KOPT-K1 (cell line): ENCODE data around the gene VASN.

Experiments
- H3K27ac ChIP-seq: fragments of 200-600 bp; sonication (generic); 2 replicates; pipeline ENCODE4 v1.5.1; 2016; ENCODE audit warnings: antibody characterized with exemption, mild to moderate bottlenecking, low read depth, low read length; ENCODE audit not compliant: poor library complexity, severe bottlenecking
- H3K36me3 ChIP-seq: fragments of 200-600 bp; sonication (generic); 2 replicates; pipeline ENCODE4 v1.5.1; 2017; ENCODE audit warnings: antibody characterized with exemption, mild to moderate bottlenecking, low read length, moderate library complexity; ENCODE audit not compliant: insufficient read depth
- H3K9me3 ChIP-seq: fragments of 200-600 bp; sonication (generic); 2 replicates; pipeline ENCODE4 v1.5.1; 2017; ENCODE audit warnings: antibody characterized with exemption, low read length, mild to moderate bottlenecking; ENCODE audit not compliant: insufficient read depth, poor library complexity, severe bottlenecking

Gene VASN

DNA sequence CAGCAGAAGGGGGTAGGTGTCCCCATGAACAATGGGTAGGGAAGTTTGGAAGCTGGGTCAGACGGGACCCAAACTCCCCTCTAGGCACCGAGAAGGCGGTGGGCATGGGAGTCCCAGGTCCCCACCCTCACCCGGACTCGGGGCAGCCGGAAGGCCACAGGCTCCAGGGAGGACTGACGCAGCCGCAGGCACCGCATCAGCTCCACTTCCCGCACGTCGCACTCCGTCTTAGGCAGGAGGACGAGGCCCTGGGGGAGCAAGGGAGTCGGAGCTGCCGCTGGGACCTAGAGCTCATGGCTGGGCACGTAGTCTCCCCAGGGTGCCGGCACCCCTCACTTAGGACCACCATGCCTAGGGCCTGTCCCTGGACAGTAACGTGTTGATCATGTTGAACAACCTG is 13.4 kb upstream of the VASN start:
- Histone ChIP-seq H3K27ac (no peak overlapping the region), H3K36me3 (peaks cover 85% of the 10 kb centered on the region), H3K9me3 (no peaks in the 10 kb centered on the region)

- no peak overlapping the region for H3K27ac ChIP-seq
- H3K36me3 ChIP-seq, result peaks cover 79% of the 10 kb centered on the region
- H3K9me3 ChIP-seq, result no peaks in the 10 kb centered on the region
These were observed 12.7 kb upstream of the VASN start for GRCh38 chr16:4358831-4359561.

- no peak overlapping the region for H3K27ac ChIP-seq
- peaks cover 79% of the 10 kb centered on the region for H3K36me3 ChIP-seq
- H3K9me3 ChIP-seq, result no peaks in the 10 kb centered on the region
These were observed 11.7 kb upstream of the VASN start for GRCh38 chr16:4359914-4360313.

DNA sequence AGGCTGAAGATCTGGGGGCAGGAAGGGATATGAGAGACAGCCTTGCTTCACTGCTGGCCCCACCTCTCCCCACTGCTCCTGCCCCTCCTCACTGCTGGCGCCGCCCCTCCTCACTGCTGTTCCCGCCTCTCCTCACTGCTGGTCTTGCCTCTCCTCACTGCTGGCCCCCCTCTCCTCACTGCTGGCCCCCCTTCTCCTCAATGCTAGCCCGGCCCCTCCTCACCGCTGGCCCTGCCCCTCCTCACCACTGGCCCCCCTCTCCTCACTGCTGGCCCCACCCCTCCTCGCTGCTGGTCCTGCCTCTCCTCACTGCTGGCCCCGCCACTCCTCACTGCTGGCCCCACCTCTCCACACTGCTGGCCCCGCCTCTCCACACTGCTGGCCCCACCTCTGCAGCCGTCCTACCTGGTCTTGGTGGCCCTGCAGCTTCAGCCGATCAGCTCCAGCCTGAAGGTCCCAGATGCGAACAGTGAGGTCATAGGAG is 11.1 kb upstream of the VASN start:
- Histone ChIP-seq H3K27ac (no peak overlapping the region), H3K9me3 (no peaks in the 10 kb centered on the region), H3K36me3 (peaks cover 82% of the 10 kb centered on the region)

DNA sequence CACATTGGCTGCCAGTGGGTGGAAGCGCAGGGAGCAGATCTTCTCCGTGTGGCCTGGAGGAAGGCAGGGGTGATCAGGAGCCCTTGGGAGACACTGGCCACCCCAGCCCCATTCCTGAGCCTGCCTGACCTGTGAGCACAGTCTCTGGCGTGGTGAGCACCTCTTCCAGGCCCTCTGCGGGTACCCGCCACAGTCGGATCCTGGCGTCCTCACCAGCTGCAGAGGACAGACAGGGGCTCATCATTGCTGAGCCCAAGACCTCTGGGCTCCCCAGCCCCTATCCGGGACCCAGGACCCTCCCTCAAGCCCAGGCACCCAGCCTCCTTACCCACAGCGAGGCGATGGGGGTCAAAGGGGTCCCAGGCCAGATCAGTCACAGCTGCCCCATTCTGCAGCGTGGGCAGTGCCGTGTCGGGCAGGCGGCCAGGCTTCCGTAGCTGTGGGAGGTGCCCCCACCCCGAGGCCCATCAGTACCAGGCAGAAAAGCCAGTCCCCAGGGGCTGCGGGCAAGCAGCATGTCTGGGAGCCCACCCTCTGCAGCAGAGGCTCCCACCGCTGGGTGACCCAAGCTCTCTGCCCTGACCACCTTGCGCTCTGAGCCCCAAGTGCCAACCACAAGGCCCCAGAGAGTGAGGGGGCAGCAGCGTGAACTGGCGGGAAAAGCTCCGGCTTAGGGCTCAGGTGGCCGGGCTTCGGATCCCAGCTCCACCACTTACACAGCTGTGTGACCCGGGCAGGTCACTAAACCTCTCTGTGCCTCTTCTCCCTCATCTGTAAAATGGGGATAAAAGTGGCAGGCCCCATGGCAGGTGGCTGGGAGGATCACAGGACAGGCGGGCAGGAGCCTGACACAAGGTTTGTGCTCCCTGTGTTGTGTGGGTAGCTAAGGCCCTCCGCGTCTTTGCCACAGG is 10.4 kb upstream of the VASN start:
- Histone ChIP-seq H3K36me3 (peaks cover 86% of the 10 kb centered on the region), H3K27ac (no peak overlapping the region), H3K9me3 (no peaks in the 10 kb centered on the region)

DNA sequence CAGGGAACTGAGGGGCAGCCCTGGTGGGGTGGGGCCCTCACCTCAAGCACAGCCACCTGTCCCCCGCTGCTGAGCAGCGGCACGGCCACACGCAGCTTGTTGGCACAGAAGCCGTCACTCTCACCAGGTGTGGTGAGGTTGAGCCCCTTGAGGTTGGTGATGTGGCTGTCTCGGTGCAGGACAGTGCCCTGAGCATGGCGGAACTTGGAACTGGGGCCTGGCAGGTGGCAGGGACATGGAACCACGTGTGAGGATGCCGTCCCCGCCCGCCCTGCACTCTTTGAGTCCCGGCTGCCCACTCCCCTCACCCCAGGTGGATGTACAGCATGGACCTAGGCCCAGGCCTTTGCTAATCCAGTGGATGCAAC is 9.7 kb upstream of the VASN start:
- Histone ChIP-seq H3K27ac (no peak overlapping the region), H3K9me3 (no peaks in the 10 kb centered on the region), H3K36me3 (peaks cover 87% of the 10 kb centered on the region)

- peaks cover 88% of the 10 kb centered on the region for H3K36me3 ChIP-seq
- H3K9me3 ChIP-seq, result no peaks in the 10 kb centered on the region
- no peak overlapping the region for H3K27ac ChIP-seq
These were observed 9.0 kb upstream of the VASN start for GRCh38 chr16:4362476-4363135.

DNA sequence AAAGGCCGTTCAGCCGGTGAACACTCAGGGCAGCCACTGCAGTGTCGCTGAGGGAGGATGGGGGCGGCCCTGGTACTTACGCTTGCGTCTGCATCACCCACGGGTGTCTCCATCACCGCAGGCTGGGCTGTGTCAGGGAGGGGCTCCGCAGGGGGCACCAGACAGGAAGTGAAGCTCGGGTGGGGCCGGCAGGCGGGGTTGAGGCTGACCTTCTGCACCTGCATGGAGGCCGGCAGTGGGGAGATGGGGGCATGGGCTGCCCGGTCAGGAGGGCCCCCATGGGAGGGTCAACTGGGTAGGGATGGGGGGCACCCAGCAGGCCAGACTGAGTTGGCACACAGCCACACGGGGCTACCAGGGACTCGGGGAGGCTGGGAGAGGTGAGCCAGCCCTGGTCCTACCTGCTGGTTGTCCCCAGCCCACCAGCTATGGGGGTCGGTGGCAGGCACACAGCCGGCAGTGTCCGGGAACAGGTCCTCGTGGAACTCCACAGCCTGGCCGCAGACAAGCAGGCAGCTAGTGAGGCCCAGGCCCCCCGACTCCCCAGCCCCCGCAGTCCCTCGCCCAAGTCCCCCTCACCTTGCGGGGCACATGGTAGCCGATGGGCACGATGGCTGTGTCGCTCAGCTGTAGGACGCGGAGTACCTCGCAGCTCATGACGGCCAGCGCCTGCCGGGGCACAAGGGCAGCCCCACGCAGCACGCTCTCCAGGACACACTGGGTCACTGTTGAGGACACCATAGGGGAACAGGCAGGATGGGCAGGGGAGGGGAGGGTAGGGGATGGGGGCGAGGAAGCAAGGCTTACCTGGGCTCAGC is 7.2 kb upstream of the VASN start:
- no peaks in the 10 kb centered on the region for H3K9me3 ChIP-seq
- no peak overlapping the region for H3K27ac ChIP-seq
- H3K36me3 ChIP-seq, result peaks cover 72% of the 10 kb centered on the region

- Histone ChIP-seq H3K36me3 (peaks cover 66% of the 10 kb centered on the region), H3K27ac (no peak overlapping the region), H3K9me3 (no peaks in the 10 kb centered on the region)
These were observed 6.6 kb upstream of the VASN start for GRCh38 chr16:4365014-4365406.

DNA sequence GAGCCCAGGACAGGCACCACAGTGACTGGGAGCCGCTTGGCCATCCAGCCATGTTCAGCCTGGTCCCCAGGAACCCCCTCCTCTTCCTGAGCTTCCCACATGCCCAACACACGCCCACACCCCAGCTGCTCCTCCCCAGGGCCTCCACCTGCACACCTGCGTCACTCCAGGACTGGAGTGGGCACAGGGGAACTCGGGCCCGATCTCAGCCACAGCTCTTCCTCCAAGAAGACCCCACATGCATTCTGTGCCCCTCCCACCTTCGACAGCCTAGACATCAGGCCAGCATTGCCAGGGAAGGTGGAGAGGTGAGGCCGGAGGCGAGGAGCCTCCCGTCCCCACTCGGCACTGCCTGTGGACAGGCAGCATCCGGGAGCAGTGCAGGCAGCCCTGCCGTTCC is 6.0 kb upstream of the VASN start:
- Histone ChIP-seq H3K9me3 (no peaks in the 10 kb centered on the region), H3K27ac (no peak overlapping the region), H3K36me3 (peaks cover 60% of the 10 kb centered on the region)

DNA sequence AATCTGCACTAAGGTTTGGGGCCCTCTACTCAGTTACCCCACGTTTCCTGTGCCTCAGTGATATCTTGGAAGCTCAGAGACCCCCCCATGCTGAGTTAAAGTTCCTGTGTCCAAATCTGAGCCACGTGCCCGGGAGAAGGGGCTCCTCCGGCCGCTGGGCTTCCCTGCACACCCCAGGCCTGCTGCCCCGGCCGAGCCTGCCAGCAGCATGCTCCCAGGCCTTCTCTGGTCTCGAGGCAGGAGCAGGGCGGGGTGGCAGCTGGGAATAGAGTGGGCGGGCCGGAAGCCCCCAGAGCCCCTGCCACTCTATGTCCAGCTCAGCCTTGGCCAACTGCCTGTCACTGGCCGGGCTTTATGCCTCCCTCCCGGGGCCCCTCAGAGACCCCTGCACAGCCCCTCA is 5.6 kb upstream of the VASN start:
- peaks cover 56% of the 10 kb centered on the region for H3K36me3 ChIP-seq
- H3K9me3 ChIP-seq, result no peaks in the 10 kb centered on the region
- H3K27ac ChIP-seq, result no peak overlapping the region

- H3K9me3 ChIP-seq, result no peaks in the 10 kb centered on the region
- H3K27ac ChIP-seq, result no peak overlapping the region
- peaks cover 42% of the 10 kb centered on the region for H3K36me3 ChIP-seq
These were observed 4.2 kb upstream of the VASN start for GRCh38 chr16:4367393-4367856.

DNA sequence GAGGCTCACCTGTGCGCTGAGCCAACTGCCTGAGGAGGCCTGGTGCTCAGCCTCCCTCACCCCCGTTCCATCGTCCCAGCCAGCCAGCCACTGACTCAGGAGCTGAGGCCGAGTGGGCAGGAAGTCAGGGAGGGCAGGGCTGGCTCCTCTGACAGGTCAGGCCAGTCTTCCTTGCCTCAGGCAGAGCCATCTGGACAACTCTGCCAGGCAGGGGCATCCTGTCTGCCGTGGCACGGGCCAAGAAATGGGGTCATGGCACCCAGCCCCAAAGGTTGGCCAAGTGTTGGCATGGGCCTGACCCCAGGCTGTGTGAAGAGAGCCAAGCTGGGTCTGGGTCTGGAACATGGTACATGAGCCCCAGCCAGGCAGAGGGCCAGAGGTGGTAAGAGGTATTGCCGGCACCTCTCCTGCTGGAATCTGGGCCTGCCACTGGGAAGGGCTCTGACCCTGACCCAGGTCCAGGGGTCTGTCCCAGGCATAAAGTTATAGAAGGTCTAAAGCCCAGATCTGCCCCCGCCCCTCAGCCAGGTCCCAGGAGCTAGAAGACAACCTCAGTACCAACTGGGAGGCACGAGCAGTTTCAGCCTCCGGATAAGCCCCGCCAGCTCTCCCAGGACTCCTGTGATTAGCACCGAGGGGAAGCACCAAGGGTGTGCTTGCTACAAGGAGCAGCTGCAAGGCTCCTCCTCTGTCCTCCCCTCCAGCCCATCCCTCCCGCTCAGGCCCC is 2.5 kb upstream of the VASN start:
- Histone ChIP-seq H3K9me3 (no peaks in the 10 kb centered on the region), H3K27ac (no peak overlapping the region), H3K36me3 (peaks cover 33% of the 10 kb centered on the region)

- Histone ChIP-seq H3K36me3 (peaks cover 23% of the 10 kb centered on the region), H3K27ac (no peak overlapping the region), H3K9me3 (no peaks in the 10 kb centered on the region)
These were observed 1.5 kb upstream of the VASN start for GRCh38 chr16:4370151-4370550.
